Mesenteric fat pad (tissue), 1 donor: ENCODE results near the gene CDC42BPA. TPM values are rescaled to one million over a fixed set of nuclear protein-coding genes. Genes with fewer than 3 reads are reported as not detected.
A peak's percentile ranks its signal among the peaks of the same experiment; 100 is the strongest.

ENCODE experiments used
- DNase-seq: peaks from one replicate; pipeline ENCODE4 v3.0.0-alpha.2; 2020; ENCODE audit warnings: low spot score
- total RNA-seq: library from RNA; stranded (reverse); fragmentation: NEBNext Ultra II Directional; extraction: Animal tissue kit (Norgen Biotek cat#: 25700); gene quantifications from one replicate; pipeline ENCODE4 v1.2.1, GENCODE V29; 2021
- donor health status: DM: yes; HTN: yes; CAD: no.

CDC42BPA gene
- total RNA-seq, 1 donor from 2014 or later = 42.5 TPM

GRCh38 chr1:226995365-226996332, 322.6 kb downstream of the CDC42BPA start:
- DNase-seq = no peak

- DNase-seq = no peak
Observed at GRCh38 chr1:226994586-226995364, 323.5 kb downstream of the CDC42BPA start.

GRCh38 chr1:226993814-226994585, 324.3 kb downstream of the CDC42BPA start:
- DNase-seq = no peak

GRCh38 chr1:226991920-226992319, 326.4 kb downstream of the CDC42BPA start:
- DNase-seq = no peak

- DNase-seq = no peak
Observed at GRCh38 chr1:226990133-226990716, 328.1 kb downstream of the CDC42BPA start.

- no peak for DNase-seq
Observed at GRCh38 chr1:226989085-226989920, 329.0 kb downstream of the CDC42BPA start.

GRCh38 chr1:226988334-226988666, 330.0 kb downstream of the CDC42BPA start:
- no peak for DNase-seq

- no peak for DNase-seq
Observed at GRCh38 chr1:226987623-226988333, 330.5 kb downstream of the CDC42BPA start.

- no peak for DNase-seq
Observed at GRCh38 chr1:226987179-226987536, 331.1 kb downstream of the CDC42BPA start.

GRCh38 chr1:226986496-226987178, 331.7 kb downstream of the CDC42BPA start:
- no peak for DNase-seq

GRCh38 chr1:226985839-226986463, 332.3 kb downstream of the CDC42BPA start:
- DNase-seq = no peak

- no peak for DNase-seq
Observed at GRCh38 chr1:226985239-226985838, 333.0 kb downstream of the CDC42BPA start.

- DNase-seq = peak; percentile 71
Observed at GRCh38 chr1:226984521-226985238, 333.6 kb downstream of the CDC42BPA start.

- DNase-seq = peak; percentile 84
Observed at GRCh38 chr1:226983992-226984364, 334.3 kb downstream of the CDC42BPA start.

- DNase-seq = peak; percentile 83
Observed at GRCh38 chr1:226983247-226983991, 334.9 kb downstream of the CDC42BPA start.

- DNase-seq = peak; percentile 82
Observed at GRCh38 chr1:226982451-226983177, 335.7 kb downstream of the CDC42BPA start.
